NCI-H2227 treated with DMSO at 0.1 percent for 48 hours (cell line): ENCODE data around the gene TNFSF13.
A peak's percentile ranks its signal among the peaks of the same experiment; 100 is the strongest.

ENCODE experiments used
- DNase-seq: peaks from one replicate; lab custom pipeline; 2025; lab: John Stamatoyannopoulos, UW

Gene TNFSF13

DNA sequence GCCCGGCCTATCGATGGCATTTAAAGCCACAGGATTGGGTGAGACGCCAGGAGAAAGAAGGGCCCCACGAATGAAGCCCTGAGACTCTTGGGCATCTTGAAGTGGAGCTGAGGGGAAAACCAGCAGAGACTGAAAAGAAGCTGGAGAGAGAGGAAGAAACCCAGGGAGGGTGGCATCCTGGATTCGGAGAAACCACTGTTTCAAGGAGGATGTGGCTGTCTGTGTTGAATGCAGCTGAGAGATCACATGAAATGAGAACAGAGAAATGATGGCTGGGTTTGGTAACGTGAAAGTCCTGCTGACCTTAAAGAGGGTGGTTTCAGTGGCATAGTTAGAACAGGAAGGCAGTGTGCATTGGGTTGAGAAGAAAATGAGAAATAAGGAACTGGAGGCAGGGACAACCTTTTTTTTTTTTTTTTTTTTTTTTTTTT, 5.9 kb upstream of the TNFSF13 start:
- no peak for DNase-seq

DNA sequence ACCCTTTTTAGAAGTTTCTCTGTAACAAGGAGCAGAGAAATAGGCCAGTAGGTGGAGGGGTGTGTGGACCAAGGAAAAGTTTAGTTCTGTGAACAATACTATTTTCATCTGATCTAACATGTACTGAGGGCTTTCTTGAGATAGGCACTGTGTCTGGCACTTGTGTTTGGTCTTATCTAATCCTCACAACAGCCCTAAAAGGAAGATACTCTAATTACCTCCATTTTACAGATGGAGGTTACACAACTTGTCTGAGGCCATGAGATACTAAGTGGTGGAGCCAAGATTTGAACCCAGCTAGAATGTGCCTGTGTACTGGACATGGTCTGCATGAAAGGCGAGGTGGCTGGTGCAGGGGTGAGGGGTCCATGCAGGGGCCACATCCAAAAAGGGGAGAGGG, 5.2 kb upstream of the TNFSF13 start:
- no peak for DNase-seq

- no peak for DNase-seq
Measured at GRCh38 chr17:7555320-7555948, 3.1 kb upstream of the TNFSF13 start.

- no peak for DNase-seq
Measured at GRCh38 chr17:7556627-7557026, 1.9 kb upstream of the TNFSF13 start.

GRCh38 chr17:7557147-7557764, 1.3 kb upstream of the TNFSF13 start:
- DNase-seq: no peak

DNA sequence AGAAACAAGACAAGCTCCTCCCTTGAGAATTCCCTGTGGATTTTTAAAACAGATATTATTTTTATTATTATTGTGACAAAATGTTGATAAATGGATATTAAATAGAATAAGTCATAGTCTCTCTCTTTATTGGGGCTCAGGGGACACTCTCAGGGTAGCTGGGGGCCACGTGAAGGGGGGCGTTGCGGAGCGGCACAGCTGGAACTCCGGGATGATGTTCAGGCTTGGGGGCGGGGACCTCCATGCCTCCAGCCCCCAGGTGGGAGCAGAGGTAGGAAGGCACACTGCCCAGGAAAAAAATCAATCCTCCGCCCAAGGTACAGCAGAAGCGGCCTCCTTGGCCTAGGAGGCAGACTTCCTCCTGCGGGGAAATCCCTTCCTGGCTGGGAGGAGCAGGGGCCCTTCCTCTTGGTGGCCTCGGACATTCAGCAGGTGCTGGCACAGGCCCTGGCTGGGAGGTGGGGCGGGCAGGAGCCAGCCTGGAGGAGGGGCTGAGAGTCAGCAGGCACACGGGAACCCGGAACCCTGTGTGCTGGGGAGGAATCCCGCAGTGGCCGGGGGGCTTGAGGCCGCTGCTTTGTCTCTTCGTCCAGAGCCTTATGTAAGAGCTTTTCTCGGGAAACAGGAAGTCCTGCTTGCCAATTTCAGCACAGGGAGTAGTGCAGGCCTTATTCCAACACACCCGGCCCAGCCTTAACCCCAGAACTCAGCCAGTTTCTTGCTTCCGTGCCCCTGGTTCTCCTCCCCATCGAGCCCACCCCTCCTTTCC, 591 bp upstream of the TNFSF13 start:
- DNase-seq: peak; percentile 34

- DNase-seq: no peak
Measured at GRCh38 chr17:7559320-7560171, 996 bp downstream of the TNFSF13 start.

GRCh38 chr17:7560172-7561027, 1.9 kb downstream of the TNFSF13 start:
- peak; percentile 42 for DNase-seq

- DNase-seq: peak; percentile 78
Measured at GRCh38 chr17:7561028-7561575, 2.6 kb downstream of the TNFSF13 start.

GRCh38 chr17:7561589-7562207, 3.1 kb downstream of the TNFSF13 start, which contains the start of gene SENP3:
Gene SENP3 (plus strand): TSS chr17:7561919. CDS start chr17:7563077, 1,158 bp downstream.
- peak; percentile 65 for DNase-seq

DNA sequence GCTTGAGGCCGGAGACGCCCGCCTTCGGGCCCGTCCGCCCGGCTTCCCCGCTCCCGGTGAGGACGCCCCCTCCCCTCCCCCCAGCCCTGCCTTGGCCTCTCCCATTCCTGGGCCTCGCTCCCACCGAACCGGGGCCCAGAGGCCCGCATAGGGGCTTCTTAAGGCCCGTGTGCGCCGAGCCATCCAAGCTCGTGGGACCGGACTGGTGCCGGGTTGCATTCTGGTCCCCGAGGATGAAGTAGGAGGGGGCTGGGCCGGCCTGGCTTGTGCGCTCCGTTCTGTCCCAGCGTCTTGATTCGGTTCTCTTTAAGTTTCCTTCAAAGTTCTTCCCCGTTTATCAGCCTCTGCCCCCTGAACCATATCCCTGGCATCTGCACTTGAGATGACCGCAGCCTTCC, 3.7 kb downstream of the TNFSF13 start:
- DNase-seq: no peak

GRCh38 chr17:7563115-7563869, 4.7 kb downstream of the TNFSF13 start:
- DNase-seq: no peak

DNA sequence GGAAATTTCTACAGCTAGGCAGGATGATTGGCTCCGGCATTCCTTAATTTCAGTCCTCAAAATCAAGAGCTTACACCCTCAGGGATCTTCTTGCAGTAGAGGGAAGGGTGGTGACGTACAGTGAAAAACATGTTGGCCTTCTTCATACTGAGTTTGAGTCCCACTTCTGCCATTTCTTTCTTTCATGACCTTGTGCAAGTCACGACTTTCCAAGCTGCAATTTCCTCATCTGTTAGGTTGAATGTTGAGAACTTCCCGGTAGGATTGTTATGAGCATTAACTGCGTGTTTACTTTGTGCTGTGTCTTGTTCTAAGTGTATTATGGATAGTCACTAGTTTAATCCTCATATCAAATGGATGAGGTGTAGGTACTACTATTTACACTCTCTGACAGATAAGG, 11.0 kb downstream of the TNFSF13 start:
- no peak for DNase-seq

DNA sequence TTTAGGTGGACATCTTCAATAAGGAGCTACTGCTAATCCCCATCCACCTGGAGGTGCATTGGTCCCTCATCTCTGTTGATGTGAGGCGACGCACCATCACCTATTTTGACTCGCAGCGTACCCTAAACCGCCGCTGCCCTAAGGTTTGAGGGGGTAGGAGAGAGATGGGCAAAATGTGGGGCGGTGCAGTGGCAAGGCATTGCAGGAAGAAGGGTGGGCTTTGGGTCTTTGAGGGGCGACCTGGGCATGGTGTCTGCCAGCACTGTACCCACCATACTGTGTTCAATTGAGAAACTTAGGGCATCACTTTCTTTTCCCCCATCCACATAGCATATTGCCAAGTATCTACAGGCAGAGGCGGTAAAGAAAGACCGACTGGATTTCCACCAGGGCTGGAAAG, 11.8 kb downstream of the TNFSF13 start:
- DNase-seq: no peak

DNA sequence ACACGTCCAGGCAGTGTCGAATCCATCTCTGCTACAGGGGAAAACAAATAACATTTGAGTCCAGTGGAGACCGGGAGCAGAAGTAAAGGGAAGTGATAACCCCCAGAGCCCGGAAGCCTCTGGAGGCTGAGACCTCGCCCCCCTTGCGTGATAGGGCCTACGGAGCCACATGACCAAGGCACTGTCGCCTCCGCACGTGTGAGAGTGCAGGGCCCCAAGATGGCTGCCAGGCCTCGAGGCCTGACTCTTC, 13.7 kb downstream of the TNFSF13 start:
- no peak for DNase-seq

DNA sequence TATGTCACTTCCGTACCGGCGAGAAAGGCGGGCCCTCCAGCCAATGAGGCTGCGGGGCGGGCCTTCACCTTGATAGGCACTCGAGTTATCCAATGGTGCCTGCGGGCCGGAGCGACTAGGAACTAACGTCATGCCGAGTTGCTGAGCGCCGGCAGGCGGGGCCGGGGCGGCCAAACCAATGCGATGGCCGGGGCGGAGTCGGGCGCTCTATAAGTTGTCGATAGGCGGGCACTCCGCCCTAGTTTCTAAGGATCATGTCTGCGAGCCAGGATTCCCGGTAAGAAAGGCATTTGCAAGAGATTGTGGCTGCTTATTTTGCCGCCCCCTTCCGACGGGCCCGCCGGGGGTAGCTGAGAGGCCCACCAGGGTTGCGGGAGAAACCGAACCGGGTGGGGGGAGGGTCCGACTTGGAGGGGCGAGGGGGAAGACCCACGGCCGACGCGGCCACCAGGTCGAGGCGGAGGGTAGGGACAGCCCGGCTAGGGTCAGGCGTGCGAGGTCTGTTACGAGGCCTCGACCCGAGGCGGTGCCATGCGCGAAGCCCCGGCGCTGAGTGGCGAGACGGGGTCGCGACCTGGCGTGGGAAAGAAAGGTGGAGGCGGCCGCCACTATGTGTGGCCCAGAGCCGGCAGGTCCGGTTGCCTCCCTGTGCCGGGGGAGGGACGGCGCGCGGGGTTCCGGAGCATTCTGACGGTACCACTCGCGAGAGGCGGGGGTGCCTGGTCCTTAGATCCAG, 14.2 kb downstream of the TNFSF13 start:
- peak; percentile 86 for DNase-seq

- DNase-seq: peak; percentile 73
Measured at GRCh38 chr17:7573324-7574080, 15.0 kb downstream of the TNFSF13 start.

GRCh38 chr17:7574176-7574953, 15.8 kb downstream of the TNFSF13 start:
- no peak for DNase-seq
